Measurements from ENCODE around the gene SSTR4. TPM values are rescaled to one million over a fixed set of nuclear protein-coding genes. Genes with fewer than 3 reads are reported as not detected.

The SSTR4 gene
- total RNA-seq, 1 experiment from 2014 or later: not detected

DNA sequence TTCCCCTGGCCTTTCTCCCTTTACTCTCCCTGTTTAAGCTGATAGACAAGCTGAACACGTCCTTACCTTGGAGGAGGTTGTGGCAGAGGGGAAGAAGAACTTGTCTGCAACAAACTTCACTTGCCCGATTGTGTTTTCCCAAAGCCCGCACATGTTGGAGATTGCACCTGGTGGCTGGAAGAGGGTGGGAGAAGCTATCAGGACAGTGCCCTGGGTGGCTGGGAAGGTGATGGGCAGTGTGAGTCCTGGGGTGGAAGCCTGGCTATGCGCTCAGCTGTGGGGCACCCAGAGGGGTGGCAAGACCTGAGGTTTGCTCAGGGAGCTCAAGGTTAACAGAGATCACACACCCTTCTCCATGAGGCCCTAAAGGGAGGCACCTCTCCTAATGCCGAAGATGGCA lies 25.0 kb upstream of the SSTR4 start:
- no peak for ATAC-seq
- DNase-seq (ENCODE audit: low read depth, low spot score): no peak
- Histone ChIP-seq H2AFZ (ENCODE audit: low read depth, low read length, poor library complexity, severe bottlenecking) (no peak overlapping the region), H3K79me2 (ENCODE audit: insufficient read depth, low read length) (no peaks in the 10 kb centered on the region), H3K4me3 (replicated peaks in 1 of 2; ENCODE audit: low read depth in 1 of 2, low read length in 2 of 2) (no peak overlapping the region), H3K4me2 (ENCODE audit: low read length) (no peak overlapping the region), H3K9ac (ENCODE audit: low read length) (no peak overlapping the region), H3K36me3 (ENCODE audit: control insufficient read depth in 1 of 2, insufficient read depth in 2 of 2, low read length in 2 of 2) (no peaks in the 10 kb centered on the region), H3K27ac (ENCODE audit: low read depth, low read length) (no peak overlapping the region), H3K27me3 (ENCODE audit: insufficient read depth, low read length) (0 out of 2 replicates have a peak, but pooled peaks cover 3% of the 10 kb centered on the region), H3K9me2 (ENCODE audit: insufficient read depth) (no peaks in the 10 kb centered on the region), H3K9me3 (ENCODE audit: control insufficient read depth in 1 of 2, insufficient read depth in 1 of 2, low read depth in 1 of 2, low read length in 2 of 2) (no peaks in the 10 kb centered on the region), H4K20me1 (ENCODE audit: insufficient read depth) (no peaks in the 10 kb centered on the region), H3K4me1 (ENCODE audit: control insufficient read depth in 1 of 2, insufficient read depth in 2 of 2, low read length in 2 of 2) (peaks cover 5 to 7% of the 10 kb centered on the region in 2 experiments)
- intact Hi-C loops (cut with micrococcal nuclease): no loop called here
- ChIA-PET RAD21 (ENCODE audit: low non-redundant PET in 1 of 2, low total read pairs in 2 of 2, uncharacterized antibody in 2 of 2, unreplicated experiment in 2 of 2) (no interaction called here), CTCF (interaction anchor here (1.5 kb wide), 1 partner anchor 35 kb away, joined by 3 read pairs; no protein-coding TSS in a partner anchor), POLR2A (no interaction called here)
- BruUV-seq (replicated peaks): no TSS peak
- TF ChIP-seq SIN3A (IDR thresholded peaks at IDR 0.05; ENCODE audit: low read depth) (no peak), TCF7L2 (IDR thresholded peaks at IDR 0.05; ENCODE audit: borderline replicate concordance, extremely low read depth, insufficient read depth, insufficient read length) (no peak), ZNF274 (IDR thresholded peaks at IDR 0.05; ENCODE audit: low read depth, low read length) (no peak), FOSL1 (IDR thresholded peaks at IDR 0.05; ENCODE audit: low read depth) (no peak), ZBTB33 (IDR thresholded peaks at IDR 0.05; ENCODE audit: extremely low read depth, insufficient replicate concordance, low read length) (no peak), ELF1 (IDR thresholded peaks at IDR 0.05; ENCODE audit: borderline replicate concordance, low read depth) (no peak), ZFX (IDR thresholded peaks at IDR 0.05) (no peak), EZH2 (IDR thresholded peaks at IDR 0.05) (no peak), RAD21 (IDR thresholded peaks at IDR 0.05; ENCODE audit: low read depth) (no peak), CBX3 (IDR thresholded peaks at IDR 0.05; ENCODE audit: low read depth) (no peak), YY1 (IDR thresholded peaks at IDR 0.05; ENCODE audit: extremely low read depth, insufficient replicate concordance, low read depth, low read length) (no peak), REST (IDR thresholded peaks at IDR 0.05; ENCODE audit: low read depth) (no peak), CEBPB (IDR thresholded peaks at IDR 0.05; ENCODE audit: low read depth) (no peak), EGR1 (IDR thresholded peaks at IDR 0.05; ENCODE audit: low read depth) (no peak), CTCF (IDR thresholded peaks at IDR 0.05 in 2 of 3, conservative IDR thresholded peaks at IDR 0.05 in 1 of 3; ENCODE audit: borderline replicate concordance in 1 of 3, insufficient read depth in 1 of 3, low read depth in 2 of 3, low read length in 2 of 3) (no peak), ATF3 (IDR thresholded peaks at IDR 0.05) (no peak), EZH2phosphoT487 (IDR thresholded peaks at IDR 0.05; ENCODE audit: borderline replicate concordance) (no peak), JUND (IDR thresholded peaks at IDR 0.05) (no peak)
- TF ChIP-seq, protein P1, sequence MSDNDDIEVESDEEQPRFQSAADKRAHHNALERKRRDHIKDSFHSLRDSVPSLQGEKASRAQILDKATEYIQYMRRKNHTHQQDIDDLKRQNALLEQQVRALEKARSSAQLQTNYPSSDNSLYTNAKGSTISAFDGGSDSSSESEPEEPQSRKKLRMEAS (IDR thresholded peaks at IDR 0.05): no peak

All from HCT116 (cell line).